Right lobe of liver (tissue), 6 donors: ENCODE data around the gene SLC39A7. TPM values are rescaled to one million over a fixed set of nuclear protein-coding genes. Genes with fewer than 3 reads are reported as not detected.

Experiments
- ATAC-seq, 4 donors: fragments of 200-7000 bp; cut with Tn5 transposase; one replicate each; pipeline ENCODE4 v1.9.1; 2020; ENCODE audit warnings: mild to moderate bottlenecking in 4 of 4, moderate library complexity in 4 of 4
- DNase-seq, 3 donors: peaks; one replicate each; pipeline ENCODE4 v3.0.0-alpha.2; 2020
- H3K27ac ChIP-seq, 3 donors: fragments of 200-600 bp; one replicate each; pipeline ENCODE4 v1.8.0; 2022
- H3K27me3 ChIP-seq, 2 donors: fragments of 200-600 bp; one replicate each; pipeline ENCODE4 v1.8.0; 2022
- H3K36me3 ChIP-seq, 4 donors: fragments of 200-600 bp; sonication (generic) in 1 of 4; one replicate each; pipeline versions ENCODE4 v1.5.1 to v1.8.0; 2017 to 2022; ENCODE audit warnings: control low read depth in 1 of 4
- H3K4me1 ChIP-seq, 4 donors: fragments of 200-600 bp; sonication (generic) in 1 of 4; one replicate each; pipeline versions ENCODE4 v1.5.1 to v1.8.0; 2017 to 2022; ENCODE audit warnings: control low read depth in 1 of 4
- H3K4me3 ChIP-seq, 3 donors: fragments of 200-600 bp; one replicate each; pipeline ENCODE4 v1.8.0; 2022
- H3K9me3 ChIP-seq, 4 donors: fragments of 200-600 bp; sonication (generic) in 1 of 4; one replicate each; pipeline versions ENCODE4 v1.5.1 to v1.8.0; 2017 to 2022; ENCODE audit warnings: control low read depth in 1 of 4
- POLR2A ChIP-seq: fragments of 450-650 bp; IDR thresholded peaks from one replicate; pipeline ENCODE4 v1.6.1; 2017; ENCODE audit warnings: antibody characterized with exemption, mild to moderate bottlenecking
- whole genome bisulfite sequencing: methylation state at CpG from one replicate; pipeline ENCODE4 v1.1.6; 2018; ENCODE audit warnings: low coverage, low lambda C conversion rate; ENCODE audit not compliant: insufficient coverage; ENCODE audit errors: missing lambda C conversion rate; 5-methylcytosine and 5-hydroxymethylcytosine counted together
- intact Hi-C, 2 donors: fragments of 100-400 bp; cut with DNase I; formaldehyde crosslinking; loops; one replicate each; pipeline versions ENCODE4 v1.11.2 to v1.14.1; 2022
- total RNA-seq, 6 experiments: library from RNA; depleted of rRNA in 2 of 6; stranded (reverse); fragments of >200 nt in 2 of 6; fragmentation: NEBNext Ultra II Directional in 3 of 6; extraction: Animal tissue kit (Norgen Biotek cat#: 25700) in 3 of 6; gene quantifications; one replicate each; pipeline versions ENCODE4 v1.1.0 to v1.2.4, GENCODE V29; 2016 to 2023
- TF ChIP-seq, protein P1 (sequence below), 4 donors: fragments of 200-600 bp in 3 of 4; fragments of 450-650 bp in 1 of 4; IDR thresholded peaks; one replicate each; pipeline versions ENCODE4 v1.5.1 to v1.8.0; 2016 to 2022; ENCODE audit warnings: antibody characterized with exemption in 4 of 4, mild to moderate bottlenecking in 2 of 4
- donor health status: DM: no; HTN: yes; CAD: no.
- donor health status: DM: no; HTN: no; CAD: no.
- donor health status: DM: no; HTN: no; CAD: no.
- donor health status: DM: no; HTN: yes; CAD: no.
- donor health status: DM: no; HTN: yes; CAD: no.

The SLC39A7 gene
- total RNA-seq, 6 experiments from 2014 or later: 33.5 to 61.4 (median 50.1) TPM

DNA sequence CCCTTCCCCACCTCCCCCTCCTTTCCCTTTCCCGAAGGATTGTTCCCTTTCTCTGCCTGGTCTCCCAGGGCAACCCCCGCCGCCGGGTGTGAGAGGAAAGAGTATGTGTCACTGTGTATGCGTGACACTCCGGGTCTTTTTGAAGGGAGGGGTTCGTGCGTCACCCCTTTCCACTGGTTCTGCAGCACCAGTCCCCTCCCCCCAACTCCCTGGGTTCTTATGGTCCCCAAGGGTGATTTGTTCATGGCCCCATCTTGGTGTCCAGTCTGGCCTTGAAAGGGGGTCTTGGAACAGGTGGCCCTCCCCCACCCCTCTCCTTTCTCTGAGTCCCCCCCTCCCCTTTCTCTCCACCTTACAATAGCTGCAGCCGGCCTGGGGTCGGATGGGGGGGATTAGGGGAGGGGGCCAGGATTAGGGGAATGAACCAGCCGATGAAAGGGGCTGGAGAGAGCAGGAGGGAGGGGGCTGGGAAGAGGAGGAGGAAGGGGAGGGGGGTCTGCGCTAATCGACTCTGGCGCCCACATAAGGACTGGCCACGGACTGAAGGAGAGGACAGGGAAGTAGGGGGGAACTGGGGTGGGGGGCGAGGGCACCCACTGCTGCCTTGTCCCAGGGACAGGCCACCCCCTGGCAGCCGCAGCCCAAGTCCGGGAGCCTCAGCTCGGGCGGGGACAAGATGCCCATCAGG is 6.3 kb downstream of the SLC39A7 start:
- no peak for ATAC-seq
- Histone ChIP-seq H3K36me3 (peaks cover 0 to 31% (median 14%) of the 10 kb centered on the region in 4 donors), H3K4me1 (peaks cover 0 to 33% (median 8%) of the 10 kb centered on the region in 4 donors), H3K9me3 (no peaks in the 10 kb centered on the region), H3K4me3 (peak overlapping the region in 2 of 3 donors; percentile 92 to 94), H3K27ac (peak overlapping the region in 1 of 3 donors; percentile 91), H3K27me3 (no peaks in the 10 kb centered on the region)
- 33% methylated on average over 5 of the region's 20 CpGs for WGBS
- intact Hi-C loops: no loop called here
- peak in 1 of 3 donors; percentile 51 for DNase-seq
- TF ChIP-seq POLR2A: no peak
- TF ChIP-seq, protein P1, sequence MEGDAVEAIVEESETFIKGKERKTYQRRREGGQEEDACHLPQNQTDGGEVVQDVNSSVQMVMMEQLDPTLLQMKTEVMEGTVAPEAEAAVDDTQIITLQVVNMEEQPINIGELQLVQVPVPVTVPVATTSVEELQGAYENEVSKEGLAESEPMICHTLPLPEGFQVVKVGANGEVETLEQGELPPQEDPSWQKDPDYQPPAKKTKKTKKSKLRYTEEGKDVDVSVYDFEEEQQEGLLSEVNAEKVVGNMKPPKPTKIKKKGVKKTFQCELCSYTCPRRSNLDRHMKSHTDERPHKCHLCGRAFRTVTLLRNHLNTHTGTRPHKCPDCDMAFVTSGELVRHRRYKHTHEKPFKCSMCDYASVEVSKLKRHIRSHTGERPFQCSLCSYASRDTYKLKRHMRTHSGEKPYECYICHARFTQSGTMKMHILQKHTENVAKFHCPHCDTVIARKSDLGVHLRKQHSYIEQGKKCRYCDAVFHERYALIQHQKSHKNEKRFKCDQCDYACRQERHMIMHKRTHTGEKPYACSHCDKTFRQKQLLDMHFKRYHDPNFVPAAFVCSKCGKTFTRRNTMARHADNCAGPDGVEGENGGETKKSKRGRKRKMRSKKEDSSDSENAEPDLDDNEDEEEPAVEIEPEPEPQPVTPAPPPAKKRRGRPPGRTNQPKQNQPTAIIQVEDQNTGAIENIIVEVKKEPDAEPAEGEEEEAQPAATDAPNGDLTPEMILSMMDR (IDR thresholded peaks at IDR 0.05): no peak

DNA sequence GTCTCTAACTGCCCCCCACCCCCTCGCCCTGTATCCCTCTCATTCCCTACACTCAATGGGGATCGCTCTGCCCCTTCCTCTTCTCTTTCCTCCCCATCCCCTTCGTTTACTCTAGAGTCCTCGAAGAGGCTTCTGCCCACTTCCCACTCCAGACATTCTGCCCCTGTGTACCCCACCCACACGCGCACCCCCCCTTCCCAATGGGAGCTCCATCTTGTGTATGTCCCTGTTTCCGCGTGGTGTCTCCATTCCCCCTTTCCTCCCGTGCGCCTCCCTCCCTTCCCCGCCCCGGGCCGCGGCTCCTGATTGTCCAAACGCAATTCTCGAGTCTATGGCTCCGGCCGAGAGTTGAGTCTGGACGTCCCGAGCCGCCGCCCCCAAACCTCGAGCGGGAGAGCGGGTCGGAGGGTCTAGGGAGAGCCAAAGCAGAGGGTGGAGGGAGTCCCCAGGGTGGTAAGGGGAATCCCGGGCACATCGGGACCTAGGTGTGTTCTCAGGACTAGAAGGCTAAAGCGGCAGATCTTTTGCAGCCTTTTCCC is 7.0 kb downstream of the SLC39A7 start:
- DNase-seq (peak in 2 of 3 donors; percentile 52 to 59), ATAC-seq (peak in 3 of 4 donors; percentile 5 to 10 (median 8))
- 3% methylated on average over 26 of the region's 29 CpGs for WGBS
- Histone ChIP-seq H3K9me3 (no peaks in the 10 kb centered on the region), H3K36me3 (peaks cover 0 to 25% (median 11%) of the 10 kb centered on the region in 4 donors), H3K27me3 (no peaks in the 10 kb centered on the region), H3K4me1 (peaks cover 0 to 32% (median 6%) of the 10 kb centered on the region in 4 donors), H3K4me3 (peak overlapping the region; percentile 86 to 94 (median 92)), H3K27ac (peak overlapping the region; percentile 86 to 91 (median 89))
- intact Hi-C loops: no loop called here
- no peak for TF ChIP-seq POLR2A
- TF ChIP-seq, protein P1 (IDR thresholded peaks at IDR 0.05): no peak

DNA sequence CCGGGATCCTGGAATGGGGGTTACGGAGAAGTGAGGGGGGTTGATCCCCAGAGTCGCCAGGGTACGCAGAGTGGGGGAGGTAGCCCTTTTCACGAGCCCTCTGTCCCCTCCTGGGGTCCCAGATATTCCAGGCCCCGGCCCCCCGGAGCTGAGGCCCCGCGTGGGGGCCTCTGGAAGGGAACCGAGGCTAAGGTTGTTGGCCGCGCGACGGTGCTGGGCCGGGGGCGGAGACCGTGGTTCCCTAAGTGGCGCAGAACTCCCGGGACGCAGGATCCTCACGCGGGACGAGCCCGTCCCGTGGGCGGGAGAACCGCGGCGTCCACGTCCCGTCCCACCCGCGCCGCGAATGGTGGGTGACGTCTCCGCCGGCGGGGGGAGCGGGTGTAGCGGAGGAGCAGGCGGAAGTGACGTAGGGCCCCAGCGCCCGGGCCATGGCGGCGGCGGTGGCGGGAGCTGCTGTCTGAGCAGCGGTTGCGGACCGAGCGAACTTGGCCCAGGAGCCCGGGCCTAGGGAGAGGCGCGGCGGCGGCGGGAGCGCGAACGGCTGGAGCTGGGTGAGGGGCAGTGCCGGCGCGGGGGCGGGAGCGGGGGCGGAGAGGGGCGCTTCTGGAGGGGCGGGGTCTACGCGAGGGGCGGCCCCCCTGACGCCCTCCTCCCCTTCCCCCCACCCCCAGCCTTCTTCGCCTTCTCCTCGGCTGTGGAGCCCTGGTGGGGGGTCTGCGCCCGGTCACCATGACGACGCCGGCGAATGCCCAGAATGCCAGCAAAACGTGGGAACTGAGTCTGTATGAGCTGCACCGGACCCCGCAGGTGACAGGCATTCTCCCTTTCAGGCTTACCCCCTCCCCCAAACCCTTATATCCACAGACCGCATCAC is 7.7 kb downstream of the SLC39A7 start, which contains the start of gene RING1:
RING1 (plus strand) TSS at position 410 of the 877 bp plus-strand sequence; CDS start at position 733, 323 bp downstream.
- H3K36me3 ChIP-seq: peaks cover 0 to 17% (median 7%) of the 10 kb centered on the region in 4 donors
- DNase-seq: peak; percentile 88 to 90 (median 89)
- H3K9me3 ChIP-seq: no peaks in the 10 kb centered on the region
- H3K27ac ChIP-seq: peak within 1 kb of the TSS; percentile 86 to 91 (median 89)
- peak; percentile 64 to 75 (median 69) for ATAC-seq
- TF ChIP-seq POLR2A: peak; percentile 92
- TF ChIP-seq, protein P1 (IDR thresholded peaks at IDR 0.05): no peak
- H3K27me3 ChIP-seq: no peaks in the 10 kb centered on the region
- H3K4me3 ChIP-seq: peak within 1 kb of the TSS; percentile 86 to 94 (median 92)
- 0% methylated on average over 4 of the region's 86 CpGs for WGBS
- peaks cover 0 to 32% (median 5%) of the 10 kb centered on the region in 4 donors for H3K4me1 ChIP-seq
- intact Hi-C loops: no loop called here

DNA sequence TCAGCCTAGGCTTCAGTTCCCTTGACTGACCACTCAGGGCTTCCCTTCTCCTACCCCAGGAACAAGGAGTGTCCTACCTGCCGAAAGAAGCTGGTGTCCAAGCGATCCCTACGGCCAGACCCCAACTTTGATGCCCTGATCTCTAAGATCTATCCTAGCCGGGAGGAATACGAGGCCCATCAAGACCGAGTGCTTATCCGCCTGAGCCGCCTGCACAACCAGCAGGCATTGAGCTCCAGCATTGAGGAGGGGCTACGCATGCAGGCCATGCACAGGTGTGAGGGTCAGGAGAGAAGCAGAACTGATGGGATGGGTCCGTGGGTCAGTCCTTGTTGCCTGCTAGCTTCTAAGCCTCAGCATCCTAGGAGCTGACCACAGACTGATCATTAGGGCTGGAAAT is 9.2 kb downstream of the SLC39A7 start:
- ATAC-seq (no peak), DNase-seq (peak in 1 of 3 donors; percentile 34)
- Histone ChIP-seq H3K4me3 (no peak overlapping the region), H3K36me3 (peaks cover 0 to 14% (median 5%) of the 10 kb centered on the region in 4 donors), H3K4me1 (peaks cover 0 to 23% (median 0%) of the 10 kb centered on the region in 4 donors), H3K9me3 (no peaks in the 10 kb centered on the region), H3K27me3 (no peaks in the 10 kb centered on the region), H3K27ac (no peak overlapping the region)
- WGBS: 100% methylated on average over 3 of the region's 10 CpGs
- no peak for TF ChIP-seq POLR2A
- intact Hi-C loops: no loop called here
